RWPE2 (cell line): ENCODE measurements around the gene RUSC2.
A peak's percentile ranks its signal among the peaks of the same experiment; 100 is the strongest.

ENCODE experiments used
- ATAC-seq: fragments of 200-7000 bp; cut with Tn5 transposase; 3 replicates; pipeline ENCODE4 v1.9.1; 2021; ENCODE audit warnings: low read depth
- DNase-seq: peaks from one replicate; pipeline ENCODE4 v3.0.0-alpha.2; 2020; ENCODE audit warnings: low spot score
- H3K27ac ChIP-seq: fragments of 450-650 bp; 2 replicates; pipeline ENCODE4 v1.5.1; 2017; ENCODE audit warnings: mild to moderate bottlenecking; ENCODE audit not compliant: poor library complexity, severe bottlenecking
- H3K27me3 ChIP-seq: fragments of 250-450 bp; sonication (Bioruptor Pico); 2 replicates; pipeline ENCODE4 v1.5.1; 2021; ENCODE audit warnings: mild to moderate bottlenecking, moderate library complexity; ENCODE audit not compliant: insufficient read depth, poor library complexity, severe bottlenecking
- H3K36me3 ChIP-seq: fragments of 250-450 bp; sonication (Bioruptor Pico); 2 replicates; pipeline ENCODE4 v1.5.1; 2020; ENCODE audit warnings: low read depth, mild to moderate bottlenecking, moderate library complexity
- H3K4me1 ChIP-seq: fragments of 250-450 bp; sonication (Bioruptor Pico); 2 replicates; pipeline ENCODE4 v1.5.1; 2021; ENCODE audit warnings: mild to moderate bottlenecking, moderate library complexity; ENCODE audit not compliant: insufficient read depth, poor library complexity, severe bottlenecking
- H3K4me3 ChIP-seq: fragments of 250-450 bp; sonication (Bioruptor Pico); 2 replicates; pipeline ENCODE4 v1.5.1; 2021; ENCODE audit warnings: mild to moderate bottlenecking, moderate library complexity; ENCODE audit not compliant: severe bottlenecking
- H3K9me3 ChIP-seq: fragments of 250-450 bp; sonication (Bioruptor Pico); 2 replicates; pipeline ENCODE4 v1.5.1; 2021; ENCODE audit warnings: mild to moderate bottlenecking, moderate library complexity; ENCODE audit not compliant: severe bottlenecking
- CTCF ChIP-seq: fragments of 450-650 bp; IDR thresholded peaks from one replicate; pipeline ENCODE4 v1.5.1; 2017; ENCODE audit warnings: mild to moderate bottlenecking, moderate library complexity; ENCODE audit not compliant: poor library complexity, severe bottlenecking

Gene RUSC2

GRCh38 chr9:35518225-35518821, 28.4 kb downstream of the RUSC2 start:
- DNase-seq (peak; percentile 83), ATAC-seq (peak; percentile 89)
- no peak overlapping the region for H3K4me3 ChIP-seq
- peak overlapping the region; percentile 99 for H3K27ac ChIP-seq
- TF ChIP-seq CTCF: no peak
- peaks cover 73% of the 10 kb centered on the region for H3K4me1 ChIP-seq
- H3K27me3 ChIP-seq: no peaks in the 10 kb centered on the region
- peaks cover 6% of the 10 kb centered on the region for H3K36me3 ChIP-seq
- H3K9me3 ChIP-seq: no peaks in the 10 kb centered on the region

- no peaks in the 10 kb centered on the region for H3K9me3 ChIP-seq
- no peaks in the 10 kb centered on the region for H3K27me3 ChIP-seq
- peaks cover 6% of the 10 kb centered on the region for H3K36me3 ChIP-seq
- no peak for TF ChIP-seq CTCF
- ATAC-seq (0 out of 3 replicates have a peak, but pooled peaks have one; percentile 5), DNase-seq (no peak)
- H3K4me1 ChIP-seq: peaks cover 73% of the 10 kb centered on the region
- H3K27ac ChIP-seq: peak overlapping the region; percentile 99
- no peak overlapping the region for H3K4me3 ChIP-seq
These were observed 29.2 kb downstream of the RUSC2 start for GRCh38 chr9:35518981-35519679.

GRCh38 chr9:35519692-35520363, 29.9 kb downstream of the RUSC2 start:
- no peak for ATAC-seq

GRCh38 chr9:35520364-35520710, 30.4 kb downstream of the RUSC2 start:
- no peaks in the 10 kb centered on the region for H3K27me3 ChIP-seq
- ATAC-seq: no peak
- H3K4me1 ChIP-seq: peaks cover 69% of the 10 kb centered on the region
- no peak for DNase-seq
- no peaks in the 10 kb centered on the region for H3K9me3 ChIP-seq
- H3K4me3 ChIP-seq: no peak overlapping the region
- no peak for TF ChIP-seq CTCF
- H3K36me3 ChIP-seq: peaks cover 6% of the 10 kb centered on the region
- H3K27ac ChIP-seq: peak overlapping the region; percentile 99

More at GRCh38 chr9:35519692-35520363, 29.9 kb downstream of the RUSC2 start:
- DNase-seq: no peak
- Histone ChIP-seq H3K27me3 (no peaks in the 10 kb centered on the region), H3K4me3 (no peak overlapping the region), H3K36me3 (peaks cover 6% of the 10 kb centered on the region), H3K9me3 (no peaks in the 10 kb centered on the region), H3K4me1 (peaks cover 73% of the 10 kb centered on the region), H3K27ac (peak overlapping the region; percentile 99)
- TF ChIP-seq CTCF: no peak
